Ectodermal cell (in vitro differentiated cells): ENCODE results near the gene SLC35F6.

Source experiments
- H3K27ac ChIP-seq: 2 replicates; pipeline ENCODE4 v1.7.0; 2013; ENCODE audit warnings: mild to moderate bottlenecking, low read depth, low read length; ENCODE audit not compliant: insufficient read depth, poor library complexity, severe bottlenecking
- H3K27me3 ChIP-seq: 2 replicates; pipeline ENCODE4 v1.7.0; 2013; ENCODE audit warnings: mild to moderate bottlenecking, low read length; ENCODE audit not compliant: insufficient read depth, control insufficient read depth, poor library complexity, severe bottlenecking
- H3K36me3 ChIP-seq: one replicate; pipeline ENCODE4 v1.7.0; 2013; ENCODE audit warnings: low read length; ENCODE audit not compliant: control insufficient read depth, insufficient read depth
- H3K4me1 ChIP-seq: one replicate; pipeline ENCODE4 v1.7.0; 2013; ENCODE audit warnings: low read length; ENCODE audit not compliant: control insufficient read depth, insufficient read depth
- H3K4me3 ChIP-seq: 2 replicates; pipeline ENCODE4 v1.7.0; 2013; ENCODE audit warnings: low read depth, low read length, control low read depth; ENCODE audit not compliant: insufficient read depth
- H3K9me3 ChIP-seq: 2 replicates; pipeline ENCODE4 v1.7.0; 2013; ENCODE audit warnings: mild to moderate bottlenecking, low read length, moderate library complexity; ENCODE audit not compliant: control insufficient read depth
- WGBS, 2 experiments: methylation state at CpG; one replicate each; pipeline ENCODE4 v1.1.7; 2013; ENCODE audit warnings: missing lambda C conversion rate in 2 of 2; 5-methylcytosine and 5-hydroxymethylcytosine counted together

The SLC35F6 gene

GRCh38 chr2:26818255-26818654 lies 54.2 kb downstream of the SLC35F6 start:
- Histone ChIP-seq H3K4me1 (no peaks in the 10 kb centered on the region), H3K9me3 (no peaks in the 10 kb centered on the region), H3K36me3 (no peaks in the 10 kb centered on the region), H3K4me3 (no peak overlapping the region), H3K27me3 (no peaks in the 10 kb centered on the region), H3K27ac (no peak overlapping the region)
- 87 to 90% methylated on average over 5 of the region's 5 CpGs for WGBS, 2 experiments

- Histone ChIP-seq H3K27me3 (no peaks in the 10 kb centered on the region), H3K4me3 (no peak overlapping the region), H3K9me3 (no peaks in the 10 kb centered on the region), H3K27ac (no peak overlapping the region), H3K4me1 (no peaks in the 10 kb centered on the region), H3K36me3 (no peaks in the 10 kb centered on the region)
- WGBS, 2 experiments = 85 to 92% methylated on average over 6 of the region's 6 CpGs
Observed at GRCh38 chr2:26818972-26819371, 54.9 kb downstream of the SLC35F6 start.

- H3K4me3 ChIP-seq = no peak overlapping the region
- H3K27ac ChIP-seq = no peak overlapping the region
- H3K36me3 ChIP-seq = no peaks in the 10 kb centered on the region
- H3K4me1 ChIP-seq = no peaks in the 10 kb centered on the region
- no peaks in the 10 kb centered on the region for H3K27me3 ChIP-seq
- 91 to 95% methylated on average over 5 to 7 of the region's 7 CpGs for WGBS, 2 experiments
- H3K9me3 ChIP-seq = no peaks in the 10 kb centered on the region
Observed at GRCh38 chr2:26820932-26821331, 56.8 kb downstream of the SLC35F6 start.

GRCh38 chr2:26822877-26823276 lies 58.8 kb downstream of the SLC35F6 start:
- WGBS, 2 experiments = 86 to 96% methylated on average over 6 of the region's 6 CpGs

More at GRCh38 chr2:26822877-26823276, 58.8 kb downstream of the SLC35F6 start:
- no peak overlapping the region for H3K27ac ChIP-seq
- H3K4me1 ChIP-seq = no peaks in the 10 kb centered on the region
- no peak overlapping the region for H3K4me3 ChIP-seq
- no peaks in the 10 kb centered on the region for H3K27me3 ChIP-seq
- H3K36me3 ChIP-seq = no peaks in the 10 kb centered on the region
- H3K9me3 ChIP-seq = no peaks in the 10 kb centered on the region
